Testis (tissue), 2 donors: Measurements from ENCODE around the gene ANKRD2.

ENCODE experiments used
- CTCF ChIP-seq, 3 experiments: fragments of 450-650 bp in 2 of 3; fragments of 200-600 bp in 1 of 3; sonication (generic) in 1 of 3; IDR thresholded peaks; one replicate each; pipeline ENCODE4 v1.5.1; 2016 to 2019; ENCODE audit warnings: antibody characterized with exemption in 3 of 3, mild to moderate bottlenecking in 2 of 3, moderate library complexity in 1 of 3
- POLR2A ChIP-seq: fragments of 450-650 bp; IDR thresholded peaks from one replicate; pipeline ENCODE4 v1.6.1; 2017; ENCODE audit warnings: antibody characterized with exemption, mild to moderate bottlenecking, moderate library complexity

GRCh38 chr10:97525683-97526110 is 46.9 kb upstream of the ANKRD2 start:
- TF ChIP-seq CTCF (IDR thresholded peaks at IDR 0.05): no peak
- no peak for TF ChIP-seq POLR2A
